SKM-1 treated with dmso at 0.1 percent for 144 hours (cell line): ENCODE measurements around the gene LMO1.

Experiments
- DNase-seq: peaks from one replicate; lab custom pipeline; 2025; ENCODE audit not compliant: unreplicated experiment; lab: John Stamatoyannopoulos, UW

Gene LMO1

GRCh38 chr11:8229299-8230177 lies 34.1 kb downstream of the LMO1 start:
- no peak for DNase-seq

GRCh38 chr11:8228231-8228630 lies 35.4 kb downstream of the LMO1 start:
- no peak for DNase-seq

GRCh38 chr11:8227156-8228152 lies 36.2 kb downstream of the LMO1 start:
- DNase-seq: no peak

GRCh38 chr11:8225589-8226036 lies 38.1 kb downstream of the LMO1 start:
- peak; percentile 11 for DNase-seq

GRCh38 chr11:8224711-8225110 lies 39.0 kb downstream of the LMO1 start:
- no peak for DNase-seq

- DNase-seq: no peak
Observed at GRCh38 chr11:8224161-8224591, 39.5 kb downstream of the LMO1 start.

- no peak for DNase-seq
Observed at GRCh38 chr11:8223513-8223900, 40.2 kb downstream of the LMO1 start.

GRCh38 chr11:8222820-8223512 lies 40.7 kb downstream of the LMO1 start:
- no peak for DNase-seq

- DNase-seq: no peak
Observed at GRCh38 chr11:8221917-8222495, 41.7 kb downstream of the LMO1 start.

GRCh38 chr11:8221046-8221723 lies 42.5 kb downstream of the LMO1 start:
- no peak for DNase-seq

GRCh38 chr11:8220261-8221045 lies 43.2 kb downstream of the LMO1 start:
- no peak for DNase-seq

- DNase-seq: peak; percentile 4
Observed at GRCh38 chr11:8219257-8220021, 44.2 kb downstream of the LMO1 start.

GRCh38 chr11:8218840-8219239 lies 44.8 kb downstream of the LMO1 start:
- no peak for DNase-seq

GRCh38 chr11:8218409-8218808 lies 45.3 kb downstream of the LMO1 start:
- DNase-seq: no peak

GRCh38 chr11:8217926-8218325 lies 45.8 kb downstream of the LMO1 start:
- no peak for DNase-seq

GRCh38 chr11:8217136-8217535 lies 46.5 kb downstream of the LMO1 start:
- no peak for DNase-seq

- DNase-seq: no peak
Observed at GRCh38 chr11:8213376-8213775, 50.3 kb downstream of the LMO1 start.

GRCh38 chr11:8209208-8209807 lies 54.4 kb downstream of the LMO1 start:
- DNase-seq: no peak
